Glomerular visceral epithelial cell (primary cell): ENCODE measurements around the gene MYO7B.
"Not testable (repeated sequence)": the region's sequence is repeated elsewhere in the genome, so short reads cannot be mapped to it uniquely, and the experiment has no call there.

Experiments used
- DNase-seq: peaks from one replicate; pipeline ENCODE4 v3.0.0-alpha.2; 2016; ENCODE audit errors: extremely low spot score

MYO7B gene

GRCh38 chr2:127552336-127552735 lies 16.9 kb downstream of the MYO7B start:
- no peak for DNase-seq

- DNase-seq, result no peak
These were observed 17.4 kb downstream of the MYO7B start for GRCh38 chr2:127552846-127553245.

DNA sequence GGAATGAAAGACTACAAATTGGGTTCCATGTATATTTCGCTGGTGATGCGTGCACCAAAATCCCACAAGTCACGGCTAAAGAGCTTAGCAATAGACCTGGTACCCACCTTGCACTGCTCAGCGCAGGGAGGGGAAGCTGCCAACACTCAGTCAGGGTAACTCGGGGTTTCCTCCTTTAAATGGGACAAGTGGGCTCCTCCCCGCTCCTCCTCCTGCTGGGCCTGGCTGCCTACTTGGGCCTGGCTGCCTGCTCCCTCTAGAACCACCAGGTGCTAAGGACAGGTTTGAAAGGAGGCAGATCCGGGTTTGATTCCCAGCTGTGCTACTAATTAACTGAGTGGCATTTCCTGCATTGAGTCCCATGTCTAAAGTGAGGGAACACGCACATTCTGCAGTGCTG lies 23.4 kb downstream of the MYO7B start:
- DNase-seq, result no peak

- DNase-seq, result no peak
These were observed 24.0 kb downstream of the MYO7B start for GRCh38 chr2:127559454-127559853.

GRCh38 chr2:127560201-127560930 lies 24.9 kb downstream of the MYO7B start:
- no peak for DNase-seq

DNA sequence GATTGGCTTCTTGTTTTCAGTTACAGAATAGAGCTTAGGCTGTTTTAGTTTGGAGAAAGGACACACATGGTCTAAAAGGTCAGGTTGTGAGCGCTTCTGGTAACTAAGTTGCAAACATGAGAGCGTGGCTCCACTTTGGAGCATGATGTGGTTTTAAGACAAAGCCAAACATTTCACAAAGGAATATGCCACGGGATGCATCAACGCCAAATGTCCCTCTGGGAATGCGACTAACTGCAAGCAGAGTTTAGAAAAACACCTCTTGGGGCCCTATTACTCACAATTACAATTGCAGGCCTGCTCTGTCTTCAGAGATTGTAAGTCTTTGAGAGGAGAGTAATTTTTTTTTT lies 25.4 kb downstream of the MYO7B start:
- no peak for DNase-seq

DNA sequence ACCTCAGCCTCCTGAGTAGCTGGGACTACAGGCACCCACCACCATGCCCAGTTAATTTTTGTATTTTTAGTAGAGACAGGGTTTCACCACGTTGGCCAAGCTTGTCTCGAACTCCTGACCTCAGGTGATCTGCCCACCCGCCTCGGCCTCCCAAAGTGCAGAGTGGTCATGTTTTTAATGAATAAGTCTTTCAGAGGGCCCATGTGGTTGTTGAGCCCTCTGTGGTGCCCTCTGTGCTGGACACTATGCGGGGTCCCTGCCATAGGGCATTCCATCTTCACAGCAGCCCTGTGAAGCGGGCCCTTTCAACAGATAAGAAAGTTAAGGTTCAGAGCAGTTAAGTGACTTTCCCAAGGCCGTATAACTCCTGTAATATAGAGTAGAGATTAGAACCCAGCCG lies 25.9 kb downstream of the MYO7B start:
- no peak for DNase-seq

DNA sequence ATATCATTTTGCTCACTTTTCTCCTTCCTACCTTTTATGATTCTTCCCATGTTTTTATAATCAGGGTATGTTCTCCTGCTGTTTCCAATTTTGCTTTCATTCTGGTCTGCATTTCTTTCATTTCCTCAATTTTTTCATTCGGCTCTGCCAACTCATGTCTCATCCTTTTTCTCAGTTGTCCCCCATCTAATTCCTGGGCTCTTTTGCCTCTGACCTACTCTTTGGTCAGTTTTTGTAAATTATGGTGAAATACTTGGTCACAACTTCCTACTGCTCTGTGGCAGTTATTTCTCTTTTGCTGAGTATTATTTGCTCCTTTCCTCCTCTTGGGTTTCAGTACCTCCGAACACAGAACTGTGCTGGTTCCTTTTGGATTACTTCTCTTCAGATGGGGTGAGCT lies 27.5 kb downstream of the MYO7B start:
- DNase-seq, result no peak

- DNase-seq, result no peak
These were observed 28.3 kb downstream of the MYO7B start for GRCh38 chr2:127563458-127564428.

DNA sequence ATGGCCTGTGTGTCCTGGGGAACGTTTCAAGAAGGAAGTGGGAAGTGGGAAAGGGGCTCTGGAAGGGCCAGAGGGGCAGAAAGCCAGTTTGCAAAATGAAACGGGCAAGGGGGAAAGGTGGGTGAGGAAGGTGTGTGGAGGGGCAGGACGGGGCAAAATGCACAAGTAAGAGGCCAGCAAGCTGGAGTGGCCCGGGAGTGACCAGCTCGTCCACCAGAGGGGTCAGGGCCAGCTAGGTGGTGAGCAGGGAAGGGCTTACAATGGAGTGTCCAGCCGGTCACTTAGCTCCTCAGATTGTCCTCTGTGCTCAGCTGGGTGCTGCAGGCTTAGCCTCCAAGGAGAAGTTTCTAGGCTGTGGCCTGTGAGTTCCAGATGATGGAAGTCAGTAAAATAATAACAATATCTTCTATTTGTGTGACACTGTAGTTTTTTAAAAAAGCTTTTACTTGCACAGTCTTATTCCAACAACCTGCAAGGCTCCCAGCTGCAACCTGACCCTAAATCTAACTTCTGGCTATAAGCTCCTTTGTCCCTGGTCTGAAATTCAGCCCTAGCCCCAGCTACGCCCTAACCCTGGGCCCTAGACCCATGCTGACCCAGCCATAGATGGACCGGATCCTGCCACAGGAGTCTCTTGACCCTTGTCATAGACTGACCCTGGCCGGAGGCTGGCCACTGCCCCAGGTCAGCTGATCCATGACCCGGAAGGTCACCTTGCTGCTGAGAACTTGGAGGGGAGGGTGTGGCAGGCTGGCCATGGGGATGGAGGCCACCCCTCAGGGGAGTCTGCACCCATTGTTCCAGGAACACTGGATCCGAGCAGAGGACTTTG lies 29.2 kb downstream of the MYO7B start:
- no peak for DNase-seq

DNA sequence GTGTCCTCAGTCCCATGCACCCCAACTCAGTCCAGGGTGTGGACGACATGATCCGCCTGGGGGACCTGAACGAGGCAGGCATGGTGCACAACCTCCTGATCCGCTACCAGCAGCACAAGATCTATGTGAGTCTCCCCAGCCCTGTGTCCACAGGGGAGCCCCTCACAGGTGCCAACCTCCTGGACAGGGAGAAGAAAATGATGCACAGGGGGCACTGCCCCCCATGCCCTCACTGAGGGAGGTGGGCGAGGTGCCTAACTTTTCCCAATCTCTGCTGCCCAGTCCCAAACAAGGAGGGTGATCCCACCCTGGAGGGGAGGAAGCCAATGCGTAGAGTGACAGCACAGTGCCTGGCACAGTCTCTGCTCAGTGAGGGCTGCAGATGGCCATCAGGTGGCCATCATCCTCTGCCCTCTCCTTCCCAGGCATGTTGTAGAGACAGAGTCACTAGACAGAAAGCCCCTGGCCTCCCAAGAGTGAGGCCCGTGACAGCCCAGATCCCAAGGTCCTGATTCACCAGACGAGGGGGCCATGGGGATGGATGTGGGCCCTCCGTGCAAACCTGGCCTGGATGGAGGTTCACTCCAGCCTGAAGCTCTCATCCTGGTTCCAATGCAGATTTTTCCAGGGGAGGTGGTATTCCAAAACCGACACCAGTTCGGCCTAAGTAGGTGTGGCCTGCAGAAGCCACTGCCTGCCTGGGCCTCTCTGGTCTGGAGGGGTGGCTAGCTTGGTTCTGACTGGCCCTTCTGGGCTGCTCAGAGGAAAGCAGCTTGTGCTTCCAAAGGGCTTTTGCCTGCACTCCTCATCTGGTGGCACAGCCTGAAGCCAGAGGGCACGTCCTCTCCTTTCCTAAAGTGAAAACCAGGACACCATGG lies 30.0 kb downstream of the MYO7B start:
- DNase-seq, result no peak

DNA sequence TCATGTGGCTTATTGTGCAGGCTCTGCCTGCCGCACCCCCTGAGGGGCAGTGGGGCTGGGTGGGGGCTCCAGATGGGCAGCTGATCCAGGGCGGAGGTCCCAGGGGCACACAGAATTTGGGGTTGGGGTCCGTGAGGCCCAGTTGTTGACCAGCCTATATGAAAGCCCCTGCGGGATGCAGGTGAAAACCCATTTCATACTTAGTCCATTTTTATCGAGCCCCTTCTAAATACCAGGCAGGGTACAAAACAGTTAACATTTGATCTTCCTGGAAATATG lies 30.6 kb downstream of the MYO7B start:
- no peak for DNase-seq

- DNase-seq, result no peak
These were observed 31.1 kb downstream of the MYO7B start for GRCh38 chr2:127566576-127566975.

DNA sequence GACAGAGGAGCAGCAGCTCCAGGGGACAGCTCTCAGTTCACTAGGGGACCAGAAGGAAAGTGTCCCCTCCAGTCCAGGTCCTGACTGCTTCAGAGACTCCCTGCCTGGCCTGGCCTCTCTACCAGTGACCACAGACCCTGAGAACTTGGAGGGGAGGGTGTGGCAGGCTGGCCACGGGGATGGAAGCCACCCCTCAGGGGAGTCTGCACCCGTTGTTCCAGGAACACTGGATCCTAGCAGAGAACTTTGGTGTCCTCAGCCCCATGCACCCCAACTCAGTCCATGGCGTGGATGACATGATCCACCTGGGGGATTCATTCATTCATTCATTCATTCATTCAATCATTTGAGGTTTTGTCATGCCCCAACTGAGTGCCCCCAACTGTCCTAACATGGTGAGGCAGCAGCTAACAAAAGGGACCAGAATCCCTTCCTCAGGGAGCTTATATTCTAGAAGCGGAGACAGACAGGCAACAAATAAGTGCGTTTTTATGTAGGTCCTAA lies 31.9 kb downstream of the MYO7B start:
- no peak for DNase-seq

DNA sequence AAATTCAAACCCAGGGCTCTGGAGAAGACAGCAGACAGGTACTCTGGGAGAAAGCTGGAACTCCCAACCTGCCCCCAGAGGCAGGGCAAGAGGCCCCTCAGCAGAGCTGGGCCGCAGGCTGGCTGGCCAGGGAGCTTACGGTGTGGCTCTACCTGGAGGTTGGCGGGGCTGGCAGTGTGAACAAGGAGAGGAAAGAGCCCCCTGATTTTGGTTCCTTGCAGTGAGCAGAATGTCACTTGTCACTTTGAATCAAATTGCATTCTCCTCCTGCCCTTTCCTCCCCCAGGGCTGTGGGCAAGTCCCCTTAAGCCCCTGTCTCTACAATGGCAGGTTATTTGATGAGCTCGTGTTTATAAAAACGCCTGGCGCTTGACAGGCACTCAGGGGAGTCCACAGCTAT lies 32.6 kb downstream of the MYO7B start:
- no peak for DNase-seq

GRCh38 chr2:127569666-127570065 lies 34.2 kb downstream of the MYO7B start:
- DNase-seq, result no peak

DNA sequence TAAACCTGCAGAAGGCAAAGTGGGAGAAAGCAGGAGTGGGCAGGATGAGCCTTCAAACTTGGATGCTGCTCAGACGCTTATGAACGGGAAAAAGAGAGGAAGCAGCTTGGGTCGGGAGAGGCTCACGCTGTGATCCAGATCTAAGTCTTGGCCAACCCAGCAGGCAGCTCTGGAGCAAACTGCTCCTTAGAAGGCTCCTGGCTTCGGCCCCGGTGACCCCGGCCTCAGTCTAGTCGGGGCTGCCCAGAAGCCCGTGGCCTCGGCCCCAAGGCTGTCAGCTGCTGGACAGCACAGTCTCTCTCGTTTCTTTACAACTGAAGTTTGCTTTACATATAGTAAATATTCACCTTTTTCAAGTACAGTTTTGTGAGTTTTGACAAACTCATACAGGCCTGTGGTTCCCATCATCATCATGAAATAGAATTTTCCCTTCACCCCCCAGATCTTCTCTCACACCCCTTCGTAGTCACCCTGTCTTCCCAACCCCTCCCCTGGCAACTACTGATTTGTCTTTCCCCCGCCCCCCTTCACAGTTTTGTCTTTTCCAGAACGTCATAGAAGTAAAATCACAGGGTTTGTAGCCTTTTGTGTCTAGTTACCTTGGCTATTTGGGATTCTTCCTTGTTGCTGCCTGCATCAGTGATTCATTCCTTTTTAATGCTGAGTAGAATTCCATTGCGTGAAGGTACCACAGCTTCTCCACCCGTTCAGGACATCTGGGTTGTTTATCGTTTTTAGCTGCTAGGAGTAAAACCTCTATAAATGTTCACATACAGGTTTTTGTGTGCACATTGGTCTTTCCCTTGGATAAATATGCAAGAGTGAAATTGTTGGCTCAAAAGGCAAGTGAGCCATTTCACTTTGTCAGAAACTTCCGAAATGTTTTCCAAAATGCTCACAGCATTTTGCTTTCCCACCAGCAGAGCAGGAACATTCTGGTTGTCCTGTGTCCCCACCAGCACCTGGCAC lies 35.1 kb downstream of the MYO7B start:
- no peak for DNase-seq

- not testable (repeated sequence) for DNase-seq
These were observed 36.9 kb downstream of the MYO7B start for GRCh38 chr2:127572352-127572751.

DNA sequence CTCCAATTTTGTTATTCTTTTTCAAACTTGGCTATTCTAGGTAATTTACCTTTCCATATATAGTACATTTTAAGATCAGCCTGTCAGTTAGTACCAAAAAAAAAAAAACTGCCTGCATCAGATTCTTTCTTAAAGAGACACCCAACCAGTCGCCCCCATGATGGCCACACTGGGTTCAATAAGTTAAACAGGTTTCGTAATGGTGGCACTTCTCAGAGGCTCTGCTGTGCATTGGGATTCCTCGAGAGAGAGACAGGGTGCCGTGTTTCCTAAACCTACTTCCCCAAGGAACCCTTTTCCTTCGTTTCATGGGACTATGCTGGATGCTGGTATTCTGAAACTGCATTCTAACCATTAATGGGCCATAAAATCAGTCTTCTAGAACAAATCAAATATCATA lies 37.4 kb downstream of the MYO7B start:
- no peak for DNase-seq

GRCh38 chr2:127573298-127573697 lies 37.8 kb downstream of the MYO7B start:
- no peak for DNase-seq
